PC-9 (cell line): Measurements from ENCODE around the gene SPTSSB. TPM values are rescaled to one million over a fixed set of nuclear protein-coding genes. Genes with fewer than 3 reads are reported as not detected.

Experiments used
- BruUV-seq: library from RNA; stranded (reverse); fragments of 400-500 nt; replicated peaks from 2 replicates; lab custom pipeline; 2021; lab: Mats Ljungman, UMichigan
- CTCF ChIA-PET: fragments of 300-600 bp; sonication (Branson Sonifier 250); formaldehyde crosslinking; loops from one replicate; lab custom pipeline; 2022; ENCODE audit warnings: antibody characterized with exemption; lab: Charles Lee
- POLR2A ChIA-PET: fragments of 300-600 bp; sonication (Branson Sonifier 250); formaldehyde crosslinking; loops from one replicate; lab custom pipeline; 2022; ENCODE audit warnings: antibody characterized with exemption; ENCODE audit not compliant: unreplicated experiment; lab: Charles Lee
- DNase-seq, 2 experiments: peaks; one replicate each; pipeline versions ENCODE4 v3.0.0 to v3.0.0-alpha.2; 2015 to 2022; ENCODE audit warnings: mixed read lengths in 1 of 2
- H2AFZ ChIP-seq: fragments of 200-600 bp; sonication (generic); 2 replicates; pipeline ENCODE4 v1.8.1; 2017; ENCODE audit warnings: antibody characterized with exemption
- H3F3A ChIP-seq: fragments of 200-600 bp; sonication (generic); 2 replicates; pipeline ENCODE4 v1.8.1; 2017; ENCODE audit warnings: antibody characterized with exemption, mild to moderate bottlenecking, low read depth; ENCODE audit not compliant: insufficient read depth
- H3K27ac ChIP-seq: fragments of 200-600 bp; sonication (generic); 2 replicates; pipeline ENCODE4 v1.6.1; 2016; ENCODE audit warnings: mixed run types
- H3K27me3 ChIP-seq: fragments of 200-600 bp; sonication (generic); 2 replicates; pipeline ENCODE4 v1.6.1; 2016; ENCODE audit warnings: low read depth, mixed run types; ENCODE audit not compliant: insufficient read depth
- H3K36me3 ChIP-seq: fragments of 200-600 bp; sonication (generic); 2 replicates; pipeline ENCODE4 v1.6.1; 2016; ENCODE audit warnings: low read depth, mixed run types
- H3K4me1 ChIP-seq: fragments of 200-600 bp; sonication (generic); replicated peaks from 2 replicates; pipeline ENCODE4 v1.6.1; 2016; ENCODE audit warnings: mixed run types; ENCODE audit not compliant: insufficient read depth
- H3K4me2 ChIP-seq: fragments of 200-600 bp; sonication (generic); 2 replicates; pipeline ENCODE4 v1.6.1; 2017; ENCODE audit warnings: mixed run types
- H3K4me3 ChIP-seq: fragments of 200-600 bp; sonication (generic); 2 replicates; pipeline ENCODE4 v1.6.1; 2016; ENCODE audit warnings: mixed run types
- H3K79me2 ChIP-seq: fragments of 200-600 bp; sonication (generic); 2 replicates; pipeline ENCODE4 v1.6.1; 2017; ENCODE audit warnings: low read depth, mixed run types
- H3K9me2 ChIP-seq: fragments of 200-600 bp; sonication (generic); 2 replicates; pipeline ENCODE4 v1.8.1; 2017; ENCODE audit warnings: mild to moderate bottlenecking; ENCODE audit not compliant: insufficient read depth
- H3K9me3 ChIP-seq: fragments of 200-600 bp; sonication (generic); 2 replicates; pipeline ENCODE4 v1.8.1; 2016; ENCODE audit warnings: low read depth; ENCODE audit not compliant: insufficient read depth
- H4K20me1 ChIP-seq: fragments of 200-600 bp; sonication (generic); 2 replicates; pipeline ENCODE4 v1.8.1; 2017; ENCODE audit not compliant: insufficient read depth
- CTCF ChIP-seq: fragments of 200-600 bp; sonication (generic); conservative IDR thresholded peaks from 2 replicates; pipeline ENCODE4 v1.6.1; 2017; ENCODE audit warnings: mixed run types, antibody characterized with exemption, mild to moderate bottlenecking, moderate library complexity
- EZH2 ChIP-seq: fragments of 200-600 bp; sonication (generic); IDR thresholded peaks from 2 replicates; pipeline ENCODE4 v1.8.0; 2017; ENCODE audit warnings: antibody characterized with exemption, low read depth
- intact Hi-C: fragments of 100-400 bp; cut with micrococcal nuclease; formaldehyde crosslinking; loops from one replicate; pipeline ENCODE4 v1.10.0; 2022; ENCODE audit not compliant: unreplicated experiment
- total RNA-seq: library from RNA; stranded (reverse); gene quantifications from 2 replicates; pipeline ENCODE4 v1.2.3, GENCODE V29; 2021

The SPTSSB gene
- total RNA-seq, 1 experiment from 2014 or later = 4.0 TPM

GRCh38 chr3:161392853-161393252 lies 21.5 kb upstream of the SPTSSB start:
- Histone ChIP-seq H3K27me3 (no peaks in the 10 kb centered on the region), H3K9me3 (no peaks in the 10 kb centered on the region), H3K79me2 (no peaks in the 10 kb centered on the region), H3K9me2 (no peaks in the 10 kb centered on the region), H3K4me1 (no peaks in the 10 kb centered on the region), H3K27ac (no peak overlapping the region), H3K4me2 (no peak overlapping the region), H3K4me3 (no peak overlapping the region), H2AFZ (no peak overlapping the region), H4K20me1 (no peaks in the 10 kb centered on the region), H3F3A (no peaks in the 10 kb centered on the region), H3K36me3 (no peaks in the 10 kb centered on the region)
- BruUV-seq = no TSS peak
- TF ChIP-seq EZH2 (no peak), CTCF (no peak)
- no peak for DNase-seq
- ChIA-PET POLR2A (no interaction called here), CTCF (no interaction called here)
- intact Hi-C loops = no loop called here

DNA sequence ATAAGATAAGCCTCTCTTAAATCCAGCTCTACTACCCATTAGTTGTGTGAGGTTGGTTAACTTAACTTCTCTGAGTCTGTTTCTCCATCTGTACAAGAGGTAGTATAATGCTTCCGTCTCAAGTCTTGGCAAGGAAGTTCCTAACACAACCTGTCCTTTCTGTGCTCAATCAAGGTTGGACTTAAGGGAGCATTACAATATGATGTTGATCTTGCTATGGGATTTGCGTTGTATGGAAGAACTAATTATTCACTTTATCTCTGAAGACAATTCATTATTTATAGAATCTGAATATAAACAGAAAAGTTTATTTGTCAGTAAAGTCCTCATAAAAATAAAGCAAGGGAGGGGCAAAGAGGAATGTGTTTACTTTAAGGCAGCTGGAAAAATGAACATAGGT lies 18.9 kb upstream of the SPTSSB start:
- no peak overlapping the region for H2AFZ ChIP-seq
- H3K4me3 ChIP-seq = no peak overlapping the region
- no peaks in the 10 kb centered on the region for H3K27me3 ChIP-seq
- no peaks in the 10 kb centered on the region for H3K4me1 ChIP-seq
- H3K9me3 ChIP-seq = no peaks in the 10 kb centered on the region
- H3K4me2 ChIP-seq = no peak overlapping the region
- no peak for DNase-seq
- BruUV-seq = no TSS peak
- ChIA-PET POLR2A (no interaction called here), CTCF (no interaction called here)
- intact Hi-C loops = no loop called here
- H3K27ac ChIP-seq = no peak overlapping the region
- no peaks in the 10 kb centered on the region for H4K20me1 ChIP-seq
- H3F3A ChIP-seq = no peaks in the 10 kb centered on the region
- no peaks in the 10 kb centered on the region for H3K36me3 ChIP-seq
- H3K79me2 ChIP-seq = no peaks in the 10 kb centered on the region
- TF ChIP-seq EZH2 = no peak
- no peak for TF ChIP-seq CTCF
- no peaks in the 10 kb centered on the region for H3K9me2 ChIP-seq

GRCh38 chr3:161389445-161390035 lies 18.2 kb upstream of the SPTSSB start:
- Histone ChIP-seq H3K9me2 (no peaks in the 10 kb centered on the region), H3K79me2 (no peaks in the 10 kb centered on the region), H3K27me3 (no peaks in the 10 kb centered on the region), H4K20me1 (no peaks in the 10 kb centered on the region), H3K36me3 (no peaks in the 10 kb centered on the region), H3K4me2 (no peak overlapping the region), H3K4me1 (no peaks in the 10 kb centered on the region), H3K4me3 (no peak overlapping the region), H2AFZ (no peak overlapping the region), H3K9me3 (no peaks in the 10 kb centered on the region), H3K27ac (no peak overlapping the region), H3F3A (no peaks in the 10 kb centered on the region)
- no peak for DNase-seq
- POLR2A ChIA-PET = no interaction called here
- CTCF ChIA-PET = no interaction called here
- no peak for TF ChIP-seq CTCF
- no peak for TF ChIP-seq EZH2
- BruUV-seq = no TSS peak
- intact Hi-C loops = no loop called here
